Measurements from ENCODE around the gene DTX3.

DNA sequence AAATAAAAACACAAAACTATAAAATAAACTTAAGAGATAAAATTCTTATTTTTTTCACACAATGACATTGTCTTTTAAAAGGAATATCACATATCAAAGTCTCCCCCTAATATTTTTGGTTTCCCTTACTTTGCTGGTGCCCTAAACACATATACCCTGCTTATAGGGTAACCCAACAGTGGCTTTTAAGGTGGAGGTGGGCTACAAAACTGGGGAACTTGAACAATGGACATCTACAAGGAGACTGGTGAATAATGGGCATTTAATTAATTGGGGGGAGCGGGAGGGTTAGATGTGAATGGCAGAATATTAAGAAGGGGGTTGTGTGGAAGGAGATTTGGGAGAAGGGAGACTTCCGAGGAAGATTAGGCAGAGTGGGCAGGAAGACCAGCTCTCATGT lies 18.8 kb downstream of the DTX3 start:
- TF ChIP-seq, protein P1, sequence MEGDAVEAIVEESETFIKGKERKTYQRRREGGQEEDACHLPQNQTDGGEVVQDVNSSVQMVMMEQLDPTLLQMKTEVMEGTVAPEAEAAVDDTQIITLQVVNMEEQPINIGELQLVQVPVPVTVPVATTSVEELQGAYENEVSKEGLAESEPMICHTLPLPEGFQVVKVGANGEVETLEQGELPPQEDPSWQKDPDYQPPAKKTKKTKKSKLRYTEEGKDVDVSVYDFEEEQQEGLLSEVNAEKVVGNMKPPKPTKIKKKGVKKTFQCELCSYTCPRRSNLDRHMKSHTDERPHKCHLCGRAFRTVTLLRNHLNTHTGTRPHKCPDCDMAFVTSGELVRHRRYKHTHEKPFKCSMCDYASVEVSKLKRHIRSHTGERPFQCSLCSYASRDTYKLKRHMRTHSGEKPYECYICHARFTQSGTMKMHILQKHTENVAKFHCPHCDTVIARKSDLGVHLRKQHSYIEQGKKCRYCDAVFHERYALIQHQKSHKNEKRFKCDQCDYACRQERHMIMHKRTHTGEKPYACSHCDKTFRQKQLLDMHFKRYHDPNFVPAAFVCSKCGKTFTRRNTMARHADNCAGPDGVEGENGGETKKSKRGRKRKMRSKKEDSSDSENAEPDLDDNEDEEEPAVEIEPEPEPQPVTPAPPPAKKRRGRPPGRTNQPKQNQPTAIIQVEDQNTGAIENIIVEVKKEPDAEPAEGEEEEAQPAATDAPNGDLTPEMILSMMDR (IDR thresholded peaks at IDR 0.05) = no peak
- TF ChIP-seq EZH2 (IDR thresholded peaks at IDR 0.05) = no peak
- no peak for TF ChIP-seq EZH2phosphoT487 (IDR thresholded peaks at IDR 0.05)
